Suprapubic skin (tissue), 3 donors: ENCODE results near the gene SAYSD1.

ENCODE experiments used
- CTCF ChIP-seq, 2 donors: fragments of 200-600 bp in 1 of 2; fragments of 450-650 bp in 1 of 2; sonication (generic) in 1 of 2; IDR thresholded peaks; one replicate each; pipeline ENCODE4 v1.5.1; 2016 to 2019; ENCODE audit warnings: antibody characterized with exemption in 2 of 2, mild to moderate bottlenecking in 1 of 2, moderate library complexity in 1 of 2
- EP300 ChIP-seq: sonication (generic); formaldehyde crosslinking; IDR thresholded peaks from one replicate; pipeline ENCODE4 v1.6.1; 2017; ENCODE audit warnings: antibody characterized with exemption
- POLR2A ChIP-seq, 2 donors: fragments of 450-650 bp; IDR thresholded peaks; one replicate each; pipeline ENCODE4 v1.6.1; 2017; ENCODE audit warnings: antibody characterized with exemption in 2 of 2, mild to moderate bottlenecking in 2 of 2, moderate library complexity in 2 of 2

GRCh38 chr6:39128832-39129231 lies 13.8 kb upstream of the SAYSD1 start:
- TF ChIP-seq EP300, result no peak
- no peak for TF ChIP-seq CTCF (IDR thresholded peaks at IDR 0.05)
- no peak for TF ChIP-seq POLR2A (IDR thresholded peaks at IDR 0.05)
